HG03469 (cell line): ENCODE measurements around the gene GALNS.

Source experiments
- ATAC-seq: cut with Tn5 transposase; IDR thresholded peaks from one replicate; pipeline ENCODE4 v1.9.1; 2021; ENCODE audit warnings: mild to moderate bottlenecking, moderate library complexity, moderate number of reproducible peaks; ENCODE audit not compliant: unreplicated experiment

The GALNS gene

DNA sequence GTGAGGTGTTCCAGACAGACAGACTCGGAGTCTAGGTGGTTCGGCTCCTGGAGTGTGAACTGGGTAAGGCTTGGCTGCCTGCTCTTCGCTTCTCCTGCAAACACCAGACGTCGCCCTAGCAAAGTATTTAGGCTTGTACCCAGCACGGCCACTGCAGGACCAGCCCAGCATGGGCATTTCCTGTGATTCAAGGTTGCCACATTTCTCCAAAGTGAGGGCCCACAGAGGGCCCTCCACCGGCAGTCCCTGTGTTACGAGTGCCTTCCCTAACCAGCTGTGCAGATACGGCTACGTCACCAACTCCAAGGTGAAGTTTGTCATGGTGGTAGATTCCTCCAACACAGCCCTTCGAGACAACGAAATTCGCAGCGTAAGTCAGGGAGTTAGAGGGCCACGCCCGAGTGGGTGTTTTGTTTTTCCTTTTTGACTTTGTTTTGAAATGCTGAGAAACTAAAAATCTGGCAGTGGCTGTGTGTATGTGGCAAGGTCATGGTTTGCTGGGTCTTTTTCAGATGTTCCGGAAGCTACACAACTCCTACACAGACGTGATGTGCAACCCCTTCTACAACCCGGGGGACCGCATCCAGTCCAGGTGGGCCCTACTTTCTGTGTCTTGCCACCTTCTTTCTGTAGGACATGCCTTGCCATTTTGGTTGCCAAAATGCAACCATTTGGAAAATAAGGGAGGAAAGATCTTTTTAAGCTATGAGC is 2.8 kb upstream of the GALNS start:
- no peak for ATAC-seq

DNA sequence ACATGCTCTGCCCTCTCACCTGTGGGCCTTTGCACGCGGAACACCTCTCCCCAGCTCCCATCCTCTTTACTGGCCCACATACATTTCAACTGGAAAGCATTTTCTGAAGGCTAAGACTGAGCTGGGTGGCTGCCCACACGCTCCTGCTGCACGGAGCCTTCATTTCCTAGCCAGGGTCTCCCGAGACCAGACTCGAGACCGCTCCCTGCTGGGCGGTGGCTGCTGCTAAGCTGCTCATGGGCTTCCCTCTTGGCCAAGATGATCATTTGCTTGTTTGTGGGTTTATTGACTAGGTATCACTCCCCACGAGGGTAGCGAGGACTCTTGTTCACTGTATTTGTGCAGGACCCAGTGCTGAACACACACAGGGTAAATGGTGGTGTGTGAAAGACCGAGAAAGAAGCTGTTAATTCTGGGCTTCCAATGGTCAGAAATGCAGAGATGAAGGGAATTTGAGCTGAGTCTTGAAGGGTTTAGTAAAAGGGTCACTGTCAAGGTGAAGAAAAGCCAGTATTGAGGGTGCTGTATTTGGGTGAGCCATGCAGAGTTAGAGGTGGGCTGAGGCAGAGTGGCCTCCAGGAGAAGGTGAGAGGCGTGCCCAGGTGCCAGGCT is 1.1 kb upstream of the GALNS start:
- no peak for ATAC-seq

- no peak for ATAC-seq
Measured at GRCh38 chr16:88856122-88856827, 472 bp downstream of the GALNS start.

DNA sequence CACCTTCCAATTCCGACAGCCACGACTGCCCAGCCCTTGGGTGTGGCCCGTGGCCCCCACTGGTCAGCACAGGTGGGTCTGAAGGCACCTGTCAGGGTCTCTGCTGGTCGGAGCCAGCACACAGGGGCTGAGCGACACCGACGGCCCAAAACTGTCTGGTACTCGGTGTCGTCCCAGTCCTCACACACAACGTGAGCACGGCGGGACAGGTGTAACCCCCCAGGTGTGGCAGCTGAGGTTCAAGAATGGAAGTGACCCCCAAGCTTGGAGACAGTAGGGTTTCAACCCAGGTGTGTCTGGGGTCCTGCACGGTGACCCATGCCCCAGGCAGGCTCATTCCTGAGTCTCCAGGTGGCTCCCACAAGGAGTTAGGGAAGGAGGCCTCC is 1.0 kb downstream of the GALNS start:
- ATAC-seq, result no peak

- ATAC-seq, result no peak
Measured at GRCh38 chr16:88855176-88855575, 1.6 kb downstream of the GALNS start.

GRCh38 chr16:88854306-88855111 is 2.2 kb downstream of the GALNS start:
- no peak for ATAC-seq

DNA sequence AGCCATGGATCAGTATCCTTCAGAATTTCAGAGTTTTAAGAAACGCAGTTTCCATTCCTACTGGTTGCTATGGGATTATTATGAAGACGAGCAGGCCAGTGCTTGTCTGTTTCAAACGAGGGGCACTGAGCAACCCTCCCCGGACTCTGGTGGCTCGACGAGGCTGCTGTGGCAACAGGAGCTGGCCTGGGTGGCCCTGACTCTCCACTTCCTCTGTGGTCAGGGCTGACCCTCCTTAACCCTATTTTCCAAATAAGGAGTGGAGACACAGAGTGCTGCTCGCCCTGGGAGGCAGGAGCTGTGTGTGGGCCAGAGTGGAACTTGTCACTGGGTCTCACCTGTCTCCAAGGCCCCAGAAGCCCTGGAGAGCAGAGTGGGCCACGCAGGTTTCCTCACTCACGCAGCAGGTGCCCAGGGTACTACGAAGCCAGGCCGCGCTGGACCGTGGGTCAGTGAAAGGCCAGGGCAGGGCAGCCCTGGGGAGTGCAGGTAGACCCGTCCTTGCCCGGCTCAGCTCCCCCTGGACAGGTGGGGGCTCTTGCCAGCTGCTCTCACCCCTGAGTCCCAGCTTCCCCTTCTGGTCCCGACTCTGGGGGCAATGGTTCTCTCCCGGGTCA is 3.3 kb downstream of the GALNS start:
- ATAC-seq, result no peak

DNA sequence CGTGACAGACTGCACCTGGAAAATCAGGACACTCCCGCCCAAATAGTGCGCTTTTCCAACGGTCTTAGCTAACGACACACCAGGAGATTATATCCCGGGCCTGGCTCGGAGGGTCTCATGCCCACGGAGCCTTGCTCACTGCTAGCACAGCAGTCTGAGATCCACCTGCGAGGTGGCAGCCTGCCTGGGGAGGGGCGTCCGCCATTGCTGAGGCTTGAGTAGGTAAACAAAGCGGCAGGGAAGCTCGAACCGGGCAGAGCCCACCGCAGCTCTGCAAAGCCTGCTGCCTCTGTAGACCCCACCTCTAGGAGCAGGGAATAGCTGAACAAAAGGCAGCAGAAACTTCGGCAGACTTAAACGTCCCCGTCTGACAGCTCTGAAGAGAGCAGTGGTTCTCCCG is 5.1 kb downstream of the GALNS start:
- no peak for ATAC-seq

GRCh38 chr16:88850531-88851199 is 6.1 kb downstream of the GALNS start:
- no peak for ATAC-seq

- no peak for ATAC-seq
Measured at GRCh38 chr16:88848557-88848956, 8.2 kb downstream of the GALNS start.

DNA sequence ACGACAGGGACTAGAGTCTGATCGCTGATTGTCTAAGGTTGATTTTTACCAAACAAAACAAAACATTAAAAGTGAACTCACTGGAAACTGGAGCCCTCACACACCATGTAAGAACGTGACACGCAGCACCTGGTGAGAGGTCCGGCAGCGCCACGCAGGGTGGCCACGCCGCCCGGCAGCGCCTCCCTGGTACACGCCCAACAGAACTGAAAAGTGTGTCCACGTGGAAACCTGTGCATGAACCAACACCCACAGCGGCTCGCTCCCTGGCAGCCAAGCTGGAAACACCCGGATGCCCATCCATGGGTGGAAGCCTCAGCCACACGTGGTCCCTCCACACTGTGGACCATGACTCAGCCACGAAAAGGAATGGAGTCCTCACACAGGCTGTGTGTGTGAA is 9.1 kb downstream of the GALNS start:
- ATAC-seq, result no peak

DNA sequence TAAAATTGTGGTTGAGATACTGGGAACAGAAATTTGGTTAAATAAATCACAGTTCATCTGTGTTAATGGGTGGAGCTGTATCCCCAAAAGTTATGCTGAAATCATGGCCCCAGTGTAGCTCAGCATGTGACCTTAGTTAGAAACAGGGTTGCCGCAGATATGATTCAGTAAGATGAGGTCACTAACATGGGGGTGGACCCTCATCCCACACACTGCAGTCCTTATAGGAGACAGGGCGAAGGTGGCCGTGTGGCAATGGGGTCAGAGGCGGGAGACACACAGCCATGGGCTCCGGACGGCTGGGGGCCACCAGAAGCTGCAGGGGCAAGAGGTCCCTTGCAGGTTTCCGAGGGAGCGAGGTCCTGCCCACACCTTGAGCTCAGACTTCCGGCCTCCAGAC is 10.7 kb downstream of the GALNS start:
- ATAC-seq, result no peak

DNA sequence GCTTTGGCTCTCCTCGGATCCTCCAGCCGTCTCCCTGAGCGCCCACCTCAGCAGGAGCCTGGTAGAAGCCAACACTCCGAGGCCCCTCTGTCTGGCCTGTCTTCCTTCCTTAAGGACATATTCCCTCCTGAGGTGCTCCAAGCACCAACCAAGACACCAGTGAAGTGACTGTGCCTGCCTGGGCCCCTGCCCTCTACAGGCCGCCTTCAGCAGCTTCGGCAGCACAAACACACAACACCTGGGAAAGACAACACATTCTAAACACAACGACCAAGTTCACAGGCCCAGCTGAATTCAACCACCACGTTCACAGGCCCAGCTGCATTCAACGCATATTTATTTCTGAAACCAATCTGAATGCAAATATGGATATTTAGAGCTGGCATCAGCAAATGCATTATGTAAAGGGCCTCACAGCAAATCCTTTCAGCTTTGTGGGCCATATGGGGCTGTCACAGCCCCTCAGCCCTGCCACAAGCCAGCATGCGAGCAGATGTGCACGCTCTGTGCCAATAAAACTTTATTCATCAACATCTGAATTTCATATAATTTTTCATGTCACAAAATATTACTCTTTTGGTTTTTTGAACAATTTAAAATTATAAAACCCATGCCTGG is 12.2 kb downstream of the GALNS start:
- no peak for ATAC-seq

GRCh38 chr16:88843256-88843655 is 13.5 kb downstream of the GALNS start:
- no peak for ATAC-seq

GRCh38 chr16:88842806-88843205 is 13.9 kb downstream of the GALNS start:
- ATAC-seq, result no peak

DNA sequence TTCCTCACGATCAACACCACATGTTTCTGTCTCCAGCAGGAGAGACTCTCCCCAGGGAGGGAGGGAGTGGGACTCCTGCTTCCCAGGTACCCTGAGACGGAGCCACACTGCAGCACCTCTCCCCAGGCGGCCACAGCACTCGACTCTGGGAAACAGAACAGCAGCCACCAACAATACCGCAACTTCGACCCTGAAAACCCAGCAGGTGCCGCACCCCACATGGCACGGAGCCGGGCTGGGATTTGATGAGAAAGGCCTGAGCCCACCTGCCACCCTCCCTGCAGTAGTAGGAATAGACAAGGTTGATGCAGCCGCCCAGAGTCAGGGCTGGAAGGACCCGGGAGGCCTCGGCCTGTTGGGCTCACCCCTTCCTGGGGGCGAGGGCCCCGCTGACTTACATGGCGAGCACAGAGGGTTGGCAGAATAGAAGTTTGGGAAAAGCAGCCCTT is 14.4 kb downstream of the GALNS start:
- no peak for ATAC-seq

- no peak for ATAC-seq
Measured at GRCh38 chr16:88841521-88842307, 15.0 kb downstream of the GALNS start.

DNA sequence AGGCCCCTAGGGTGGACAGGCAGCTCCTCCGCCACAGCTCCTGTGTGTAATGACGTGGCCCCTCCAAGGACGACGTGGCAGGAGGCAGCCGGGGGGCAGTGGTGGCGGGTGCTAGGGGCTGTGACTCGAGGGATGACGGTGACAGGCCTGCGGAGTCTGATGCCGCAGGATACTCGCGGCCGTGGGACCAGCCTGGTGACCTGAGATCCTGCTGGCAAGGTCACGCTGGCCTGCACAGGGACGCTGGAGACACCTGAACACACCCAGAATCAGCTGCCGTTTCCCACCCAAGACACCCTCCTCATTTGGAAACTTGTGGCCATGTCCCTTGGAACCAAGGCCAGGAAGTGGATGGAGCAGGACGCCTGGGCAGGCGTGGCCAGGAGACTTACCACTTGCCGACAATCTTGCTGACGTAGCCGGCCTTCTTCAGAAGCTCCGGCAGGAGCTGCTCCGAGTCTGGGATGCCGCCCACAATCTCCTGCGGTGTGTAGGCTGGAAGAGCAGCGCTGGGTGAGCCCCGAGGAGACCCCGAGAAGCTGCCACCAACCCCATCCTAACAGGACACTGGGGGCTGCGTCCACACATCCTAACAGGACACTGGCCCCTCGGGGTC is 16.0 kb downstream of the GALNS start:
- no peak for ATAC-seq
